K562 (cell line): ENCODE measurements around the gene ETV3.
"Not testable (repeated sequence)": the region's sequence is repeated elsewhere in the genome, so short reads cannot be mapped to it uniquely, and the experiment has no call there.

Experiments
- BRD4 ChIP-seq: fragments of 200-600 bp; sonication (generic); IDR thresholded peaks from 2 replicates; pipeline ENCODE4 v1.6.1; 2017; ENCODE audit warnings: inconsistent platforms
- C11orf30 ChIP-seq: fragments of 450-650 bp; IDR thresholded peaks from 2 replicates; pipeline ENCODE4 v1.6.1; 2016; ENCODE audit warnings: low read depth, mild to moderate bottlenecking
- ETV6 ChIP-seq, 3 experiments: fragments of 150-350 bp in 1 of 3; sonication (generic) in 1 of 3; formaldehyde crosslinking in 1 of 3; IDR thresholded peaks; 2 replicates each; pipeline versions ENCODE4 v1.6.1 to v1.8.0; 2014 to 2022; ENCODE audit warnings: borderline replicate concordance in 2 of 3, low read depth in 2 of 3, antibody characterized with exemption in 1 of 3, low read length in 1 of 3, mild to moderate bottlenecking in 1 of 3, missing genetic modification reagents in 1 of 3
- ILK ChIP-seq: fragments of 450-650 bp; IDR thresholded peaks from 2 replicates; pipeline ENCODE4 v1.6.1; 2016; ENCODE audit warnings: missing genetic modification characterization, low read depth, mild to moderate bottlenecking, missing compliant biosample characterization, moderate library complexity, borderline replicate concordance
- RAD51 ChIP-seq: fragments of 450-650 bp; IDR thresholded peaks from 2 replicates; pipeline ENCODE4 v1.7.1; 2016; ENCODE audit warnings: low read depth, mild to moderate bottlenecking, borderline replicate concordance
- SIN3A ChIP-seq, 2 experiments: fragments of 150-350 bp in 1 of 2; IDR thresholded peaks; 2 replicates each; pipeline ENCODE4 v1.6.1; 2011 to 2016; ENCODE audit warnings: borderline replicate concordance in 2 of 2, low read depth in 2 of 2, low read length in 2 of 2, mild to moderate bottlenecking in 2 of 2, moderate library complexity in 2 of 2; ENCODE audit not compliant: control insufficient read depth in 1 of 2
- ZNF280B ChIP-seq: fragments of 250-450 bp; sonication (Bioruptor Pico); IDR thresholded peaks from 2 replicates; pipeline ENCODE4 v1.5.1; 2021; ENCODE audit warnings: mild to moderate bottlenecking
- TF ChIP-seq, protein P1 (sequence below), 3 experiments: IDR thresholded peaks in 2 of 3; conservative IDR thresholded peaks in 1 of 3; 2 replicates each; pipeline ENCODE4 v1.5.1; 2011 to 2012; ENCODE audit warnings: low read length in 3 of 3, mild to moderate bottlenecking in 3 of 3, control low read depth in 2 of 3, improper control_type of control experiment in 1 of 3, inconsistent platforms in 1 of 3, low read depth in 1 of 3, mixed read lengths in 1 of 3, moderate library complexity in 1 of 3; ENCODE audit not compliant: insufficient read depth in 2 of 3
- TF ChIP-seq, protein P2 (sequence below), 2 experiments: fragments of 450-650 bp; IDR thresholded peaks; 2 replicates each; pipeline ENCODE4 v1.6.1; 2016; ENCODE audit warnings: mild to moderate bottlenecking in 2 of 2, borderline replicate concordance in 1 of 2, low read depth in 1 of 2, moderate library complexity in 1 of 2

DNA sequence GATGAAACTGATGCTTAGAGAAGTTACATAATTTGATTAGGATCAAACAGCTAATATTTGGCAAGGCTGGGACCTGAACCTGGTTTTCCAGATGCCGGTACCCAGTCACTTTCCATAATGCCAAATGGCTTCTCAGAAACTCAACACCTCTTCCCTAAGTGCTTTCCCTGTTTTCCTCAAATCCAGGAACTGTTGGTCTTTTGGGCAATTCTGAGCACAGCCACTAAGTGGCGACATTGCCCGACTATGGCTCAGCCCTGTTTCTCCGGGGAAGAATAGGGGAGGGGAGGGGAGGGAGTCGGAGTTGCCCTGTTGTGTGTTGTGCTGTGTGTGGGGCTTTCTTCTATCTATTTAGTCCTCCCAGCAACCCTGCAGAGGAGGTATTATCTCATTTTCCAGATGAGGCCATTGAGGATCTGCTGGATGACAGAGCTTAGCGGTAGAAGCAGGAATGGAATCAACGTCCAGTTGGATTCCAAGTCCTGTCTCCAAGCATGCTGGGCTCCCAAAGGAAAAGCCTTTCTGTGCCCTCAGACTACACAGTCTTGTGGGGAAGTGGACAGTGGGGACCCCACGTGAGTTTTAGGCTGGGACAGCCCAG lies 33.8 kb upstream of the ETV3 start:
- TF ChIP-seq, protein P1, sequence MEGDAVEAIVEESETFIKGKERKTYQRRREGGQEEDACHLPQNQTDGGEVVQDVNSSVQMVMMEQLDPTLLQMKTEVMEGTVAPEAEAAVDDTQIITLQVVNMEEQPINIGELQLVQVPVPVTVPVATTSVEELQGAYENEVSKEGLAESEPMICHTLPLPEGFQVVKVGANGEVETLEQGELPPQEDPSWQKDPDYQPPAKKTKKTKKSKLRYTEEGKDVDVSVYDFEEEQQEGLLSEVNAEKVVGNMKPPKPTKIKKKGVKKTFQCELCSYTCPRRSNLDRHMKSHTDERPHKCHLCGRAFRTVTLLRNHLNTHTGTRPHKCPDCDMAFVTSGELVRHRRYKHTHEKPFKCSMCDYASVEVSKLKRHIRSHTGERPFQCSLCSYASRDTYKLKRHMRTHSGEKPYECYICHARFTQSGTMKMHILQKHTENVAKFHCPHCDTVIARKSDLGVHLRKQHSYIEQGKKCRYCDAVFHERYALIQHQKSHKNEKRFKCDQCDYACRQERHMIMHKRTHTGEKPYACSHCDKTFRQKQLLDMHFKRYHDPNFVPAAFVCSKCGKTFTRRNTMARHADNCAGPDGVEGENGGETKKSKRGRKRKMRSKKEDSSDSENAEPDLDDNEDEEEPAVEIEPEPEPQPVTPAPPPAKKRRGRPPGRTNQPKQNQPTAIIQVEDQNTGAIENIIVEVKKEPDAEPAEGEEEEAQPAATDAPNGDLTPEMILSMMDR (IDR thresholded peaks at IDR 0.05 in 2 of 3, conservative IDR thresholded peaks at IDR 0.05 in 1 of 3; ENCODE audit: insufficient read depth in 2 of 3, low read depth in 1 of 3, low read length in 3 of 3): peak in 2 of 3 experiments; percentile 26 to 44; a peak in 3 of 6 replicates
- TF ChIP-seq ILK (tag); SIN3A (IDR thresholded peaks at IDR 0.05; ENCODE audit: borderline replicate concordance in 2 of 2, control insufficient read depth in 1 of 2, low read depth in 2 of 2, low read length in 2 of 2); BRD4; ZNF280B (CRISPR knock-in tag); RAD51; C11orf30; ETV6 (IDR thresholded peaks at IDR 0.05; ENCODE audit: borderline replicate concordance in 1 of 2, low read depth in 2 of 2, low read length in 1 of 2); ETV6 (CRISPR knock-in tag; IDR thresholded peaks at IDR 0.05; ENCODE audit: borderline replicate concordance): not testable (repeated sequence)
- TF ChIP-seq, protein P2, sequence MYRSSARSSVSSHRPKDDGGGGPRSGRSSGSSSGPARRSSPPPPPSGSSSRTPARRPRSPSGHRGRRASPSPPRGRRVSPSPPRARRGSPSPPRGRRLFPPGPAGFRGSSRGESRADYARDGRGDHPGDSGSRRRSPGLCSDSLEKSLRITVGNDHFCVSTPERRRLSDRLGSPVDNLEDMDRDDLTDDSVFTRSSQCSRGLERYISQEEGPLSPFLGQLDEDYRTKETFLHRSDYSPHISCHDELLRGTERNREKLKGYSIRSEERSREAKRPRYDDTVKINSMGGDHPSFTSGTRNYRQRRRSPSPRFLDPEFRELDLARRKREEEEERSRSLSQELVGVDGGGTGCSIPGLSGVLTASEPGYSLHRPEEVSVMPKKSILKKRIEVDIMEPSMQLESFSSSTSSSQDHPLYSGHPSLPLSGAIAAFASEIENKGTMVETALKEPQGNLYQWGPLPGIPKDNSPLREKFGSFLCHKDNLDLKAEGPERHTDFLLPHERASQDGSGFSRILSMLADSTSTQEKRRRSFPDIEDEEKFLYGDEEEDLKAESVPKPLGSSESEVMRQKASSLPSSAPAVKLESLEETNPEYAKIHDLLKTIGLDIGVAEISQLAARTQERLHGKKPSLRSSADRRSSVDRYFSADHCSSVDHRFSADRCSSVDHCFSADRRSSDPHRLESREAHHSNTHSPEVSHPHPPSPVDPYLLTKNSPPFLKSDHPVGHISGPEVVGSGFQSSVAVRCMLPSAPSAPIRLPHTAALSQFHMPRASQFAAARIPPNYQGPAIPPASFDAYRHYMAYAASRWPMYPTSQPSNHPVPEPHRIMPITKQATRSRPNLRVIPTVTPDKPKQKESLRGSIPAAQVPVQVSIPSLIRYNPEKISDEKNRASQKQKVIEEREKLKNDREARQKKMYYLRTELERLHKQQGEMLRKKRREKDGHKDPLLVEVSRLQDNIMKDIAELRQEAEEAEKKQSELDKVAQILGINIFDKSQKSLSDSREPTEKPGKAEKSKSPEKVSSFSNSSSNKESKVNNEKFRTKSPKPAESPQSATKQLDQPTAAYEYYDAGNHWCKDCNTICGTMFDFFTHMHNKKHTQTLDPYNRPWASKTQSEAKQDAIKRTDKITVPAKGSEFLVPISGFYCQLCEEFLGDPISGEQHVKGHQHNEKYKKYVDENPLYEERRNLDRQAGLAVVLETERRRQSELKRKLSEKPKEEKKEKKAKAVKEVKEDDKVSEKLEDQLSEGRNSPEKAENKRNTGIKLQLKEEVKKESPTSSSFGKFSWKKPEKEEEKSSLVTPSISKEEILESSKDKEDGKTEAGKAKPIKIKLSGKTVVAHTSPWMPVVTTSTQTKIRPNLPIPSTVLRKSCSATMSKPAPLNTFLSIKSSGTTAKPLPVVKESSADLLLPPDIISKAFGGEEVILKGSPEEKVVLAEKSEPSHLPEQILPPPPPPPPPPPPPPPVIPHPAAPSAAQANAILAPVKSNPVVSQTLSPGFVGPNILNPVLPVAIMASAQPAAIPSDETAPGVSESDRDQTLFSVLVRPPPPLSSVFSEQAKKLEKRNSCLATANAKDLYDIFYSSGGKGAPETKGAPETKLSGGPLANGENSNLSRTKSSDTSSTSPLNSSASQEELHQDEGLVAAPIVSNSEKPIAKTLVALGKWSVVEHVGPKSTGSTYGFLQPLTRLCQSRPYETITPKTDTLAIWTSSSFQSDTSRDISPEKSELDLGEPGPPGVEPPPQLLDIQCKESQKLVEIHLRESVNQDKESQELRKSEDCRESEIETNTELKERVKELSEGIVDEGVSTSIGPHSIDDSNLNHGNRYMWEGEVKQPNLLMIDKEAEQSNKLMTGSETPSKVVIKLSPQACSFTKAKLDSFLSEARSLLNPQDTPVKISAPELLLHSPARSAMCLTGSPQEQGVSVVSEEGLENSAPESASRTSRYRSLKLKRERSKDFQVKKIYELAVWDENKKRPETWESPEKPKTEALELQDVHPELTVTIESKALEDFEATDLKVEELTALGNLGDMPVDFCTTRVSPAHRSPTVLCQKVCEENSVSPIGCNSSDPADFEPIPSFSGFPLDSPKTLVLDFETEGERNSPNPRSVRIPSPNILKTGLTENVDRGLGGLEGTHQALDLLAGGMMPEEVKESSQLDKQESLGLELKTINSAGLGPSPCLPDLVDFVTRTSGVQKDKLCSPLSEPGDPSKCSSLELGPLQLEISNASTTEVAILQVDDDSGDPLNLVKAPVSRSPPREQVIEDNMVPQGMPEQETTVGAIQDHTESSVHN (IDR thresholded peaks at IDR 0.05; ENCODE audit: borderline replicate concordance in 1 of 2, low read depth in 1 of 2): not testable (repeated sequence)
